Measurements from ENCODE around the gene PLA2G10.
"Not testable (repeated sequence)": the region's sequence is repeated elsewhere in the genome, so short reads cannot be mapped to it uniquely, and the experiment has no call there.

The PLA2G10 gene

DNA sequence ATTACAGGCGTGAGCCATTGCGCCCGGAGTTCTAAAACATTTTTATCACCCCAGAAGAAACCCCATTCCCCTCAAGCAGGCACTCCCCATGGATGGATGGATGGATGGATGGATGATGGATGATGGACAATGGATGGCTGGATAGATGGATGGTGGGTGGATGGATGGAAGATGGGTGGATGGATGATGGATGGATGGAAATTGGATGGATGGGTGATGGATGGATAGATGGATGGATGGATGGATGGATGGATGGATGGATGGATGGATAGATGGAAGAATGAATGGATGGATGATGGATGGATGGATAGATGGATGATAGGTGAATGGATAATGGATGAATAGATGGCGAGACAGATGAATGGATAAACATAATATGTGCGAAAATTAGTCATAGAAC is 16.5 kb downstream of the PLA2G10 start:
- H3K9me3 ChIP-seq (ENCODE audit: control insufficient read depth, insufficient read depth, low read length): no peaks in the 10 kb centered on the region
- no peak overlapping the region for H3K9ac ChIP-seq (ENCODE audit: low read depth, low read length)
- no peaks in the 10 kb centered on the region for H3K36me3 ChIP-seq (ENCODE audit: insufficient read depth, low read length)
- no peaks in the 10 kb centered on the region for H3K4me1 ChIP-seq (ENCODE audit: insufficient read depth, low read length)

DNA sequence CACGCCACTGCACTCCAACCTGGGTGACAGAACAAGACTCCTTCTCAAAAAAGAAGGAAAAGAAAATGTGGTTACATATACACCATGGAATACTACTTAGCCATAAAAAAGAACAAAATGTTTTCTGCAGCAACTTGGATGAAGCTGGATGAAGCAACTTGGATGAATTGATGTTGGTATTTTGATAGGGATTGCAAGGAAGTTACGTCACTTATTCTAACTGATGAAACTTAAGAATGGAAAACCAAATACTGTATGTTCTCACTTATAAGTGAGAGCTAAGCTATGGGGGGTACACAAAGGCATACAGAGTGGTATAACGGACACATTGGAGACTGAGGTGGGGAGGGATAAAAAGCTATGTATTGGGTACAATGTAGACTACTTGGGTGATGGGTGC is 17.5 kb downstream of the PLA2G10 start:
- H3K36me3 ChIP-seq (ENCODE audit: insufficient read depth, low read length): no peaks in the 10 kb centered on the region
- H3K4me1 ChIP-seq (ENCODE audit: insufficient read depth, low read length): no peaks in the 10 kb centered on the region
- no peak overlapping the region for H3K9ac ChIP-seq (ENCODE audit: low read depth, low read length)
- H3K9me3 ChIP-seq (ENCODE audit: control insufficient read depth, insufficient read depth, low read length): no peaks in the 10 kb centered on the region

DNA sequence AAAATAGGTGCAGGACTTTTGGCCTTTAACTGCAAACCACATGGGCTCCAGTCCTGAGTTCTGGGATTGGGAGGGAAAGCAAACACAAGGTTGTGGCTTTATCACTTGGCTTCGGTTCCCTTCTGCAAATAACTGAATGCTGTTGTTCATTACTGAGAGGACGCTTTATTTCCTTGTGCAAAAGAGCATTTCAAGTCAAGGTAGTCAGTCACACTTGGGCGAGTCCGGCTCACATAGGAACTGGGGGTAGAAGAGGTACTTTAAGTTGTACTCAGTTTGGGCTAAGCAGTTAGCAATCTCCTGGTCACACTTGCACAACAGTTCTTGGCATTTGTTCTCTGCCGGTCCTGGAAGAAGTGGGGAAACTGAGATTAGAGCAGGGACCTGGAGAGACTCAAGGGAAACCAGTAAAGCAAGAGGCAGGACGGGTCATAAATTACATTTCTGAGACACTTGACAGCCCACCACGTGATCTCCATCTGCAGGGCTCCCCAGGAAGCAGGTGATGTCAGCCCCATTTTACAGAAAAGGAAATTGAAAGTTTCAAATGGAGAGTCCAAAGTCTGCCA is 21.6 kb downstream of the PLA2G10 start:
- Histone ChIP-seq H3K36me3 (ENCODE audit: insufficient read depth, low read length) (peaks cover 4% of the 10 kb centered on the region; the same call in 1 of the 2 replicates), H3K4me1 (ENCODE audit: insufficient read depth, low read length) (no peaks in the 10 kb centered on the region), H3K9me3 (ENCODE audit: control insufficient read depth, insufficient read depth, low read length) (no peaks in the 10 kb centered on the region), H3K9ac (ENCODE audit: low read depth, low read length) (no peak overlapping the region)

DNA sequence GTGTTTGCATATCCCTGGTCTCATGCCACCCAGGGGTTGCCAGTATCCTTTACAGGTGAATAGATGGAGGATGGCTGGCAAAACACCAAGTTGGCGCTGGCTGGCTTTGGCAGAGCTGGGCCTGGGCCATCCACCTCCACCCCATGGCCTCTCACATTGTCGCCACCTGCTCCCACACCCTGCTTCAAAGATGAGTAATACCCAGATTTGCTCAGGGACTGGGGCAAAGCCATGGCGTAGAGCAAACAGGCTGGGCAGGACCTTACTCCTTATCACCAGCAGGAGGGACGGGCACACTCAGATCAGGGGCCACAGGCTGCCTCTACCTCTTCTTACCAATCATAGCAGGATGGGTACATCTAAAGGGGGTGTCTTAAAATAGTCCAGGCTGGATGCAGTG is 24.3 kb downstream of the PLA2G10 start:
- Histone ChIP-seq H3K36me3 (ENCODE audit: insufficient read depth, low read length) (peaks cover 15% of the 10 kb centered on the region), H3K9ac (ENCODE audit: low read depth, low read length) (no peak overlapping the region), H3K9me3 (ENCODE audit: control insufficient read depth, insufficient read depth, low read length) (no peaks in the 10 kb centered on the region), H3K4me1 (ENCODE audit: insufficient read depth, low read length) (no peaks in the 10 kb centered on the region)

DNA sequence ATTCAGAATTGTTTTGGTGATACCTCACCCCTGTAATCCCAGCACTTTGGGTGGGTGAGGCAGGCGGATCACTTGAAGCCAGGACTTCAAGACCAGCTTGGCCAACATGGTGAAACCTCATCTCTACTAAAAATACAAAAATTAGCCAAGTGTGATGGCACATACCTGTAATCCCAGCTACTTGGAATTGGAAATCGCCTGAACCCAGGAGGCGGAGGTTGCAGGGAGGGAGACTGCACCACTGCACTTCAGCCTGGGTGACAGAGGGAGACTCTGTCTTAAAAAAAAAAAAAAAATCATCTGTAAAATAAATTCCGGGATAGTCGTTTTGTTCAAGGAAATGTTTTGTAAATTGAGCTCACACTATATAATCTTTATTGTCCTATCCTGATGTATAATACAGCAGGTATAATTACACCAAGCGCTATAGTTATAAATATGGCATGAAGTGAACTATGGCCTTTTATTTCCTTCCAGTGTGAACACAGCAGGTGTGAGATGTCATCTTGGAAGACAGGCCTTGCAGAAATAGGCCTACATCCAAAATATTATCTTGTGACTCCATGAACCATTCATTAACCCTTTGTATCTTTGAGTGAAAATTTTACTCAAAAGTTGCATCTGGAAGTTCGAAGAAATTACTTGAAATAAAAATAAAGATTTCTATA is 25.4 kb downstream of the PLA2G10 start:
- H3K9ac ChIP-seq (ENCODE audit: low read depth, low read length): no peak overlapping the region
- H3K4me1 ChIP-seq (ENCODE audit: insufficient read depth, low read length): no peaks in the 10 kb centered on the region
- no peaks in the 10 kb centered on the region for H3K9me3 ChIP-seq (ENCODE audit: control insufficient read depth, insufficient read depth, low read length)
- peaks cover 19% of the 10 kb centered on the region for H3K36me3 ChIP-seq (ENCODE audit: insufficient read depth, low read length)

DNA sequence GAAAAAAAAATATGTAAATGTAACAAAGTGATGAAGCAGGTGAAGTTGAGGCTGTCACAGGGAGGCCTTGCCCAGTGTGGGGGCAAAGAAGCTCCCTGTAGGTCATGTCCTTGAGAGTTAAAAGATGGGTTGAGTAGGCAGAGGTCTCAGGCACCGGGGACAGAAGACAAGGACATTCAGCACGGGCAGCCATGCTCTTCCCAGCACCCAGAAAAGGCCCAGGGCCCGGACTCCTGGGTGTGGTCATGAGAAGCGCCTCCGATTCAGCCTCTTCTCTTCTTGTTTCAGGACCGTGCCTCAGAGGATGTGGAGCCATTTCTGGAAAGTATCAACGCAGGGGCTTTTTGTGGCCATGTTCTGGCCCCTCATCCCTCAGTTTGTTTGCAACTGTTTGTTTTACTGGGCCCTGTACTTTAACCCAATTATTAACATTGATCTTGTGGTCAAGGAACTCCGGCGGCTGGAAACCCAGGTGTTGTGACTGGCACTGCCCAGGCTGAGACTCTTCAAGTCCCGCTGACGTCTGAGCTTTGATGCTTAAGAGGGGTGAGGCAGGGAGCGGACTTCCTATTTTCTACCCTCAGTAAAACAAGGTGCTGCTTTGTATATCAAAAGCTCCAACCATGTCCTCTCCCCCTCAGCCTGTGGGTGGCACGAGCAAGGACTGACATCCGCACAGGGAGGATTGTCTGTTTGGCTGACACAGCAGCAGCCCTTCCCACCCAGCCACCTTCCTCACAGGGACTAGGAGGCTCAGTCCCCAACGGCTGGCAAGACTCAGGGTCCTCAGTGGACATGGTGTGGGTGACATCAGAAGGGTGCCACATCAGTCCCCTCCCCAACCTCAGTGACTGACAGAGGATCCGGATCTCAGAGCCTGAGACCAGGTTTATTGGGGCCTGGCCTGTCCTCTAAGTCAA is 26.5 kb downstream of the PLA2G10 start:
- H3K9me3 ChIP-seq (ENCODE audit: control insufficient read depth, insufficient read depth, low read length): no peaks in the 10 kb centered on the region
- no peak overlapping the region for H3K9ac ChIP-seq (ENCODE audit: low read depth, low read length)
- H3K4me1 ChIP-seq (ENCODE audit: insufficient read depth, low read length): no peaks in the 10 kb centered on the region
- H3K36me3 ChIP-seq (ENCODE audit: insufficient read depth, low read length): peaks cover 21% of the 10 kb centered on the region

DNA sequence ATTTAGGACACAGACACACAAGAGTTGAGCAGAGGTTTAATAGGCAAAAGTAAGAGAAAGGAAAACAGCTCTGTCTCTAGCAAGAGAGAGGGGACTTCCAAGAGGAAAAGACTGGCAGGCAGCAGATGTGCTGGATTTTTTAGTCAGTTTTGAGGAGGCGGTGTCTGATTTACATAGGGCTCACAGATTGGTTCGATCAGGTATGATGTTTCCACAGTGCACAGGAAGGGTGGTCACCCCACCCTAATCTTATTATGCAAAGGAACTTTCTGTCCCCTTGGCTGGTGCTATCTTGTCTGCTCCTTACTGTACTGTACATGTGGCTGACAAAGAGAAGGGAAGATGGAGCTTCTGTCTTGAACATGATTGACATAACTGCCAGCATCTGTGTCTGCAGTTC is 36.0 kb downstream of the PLA2G10 start:
- no peaks in the 10 kb centered on the region for H3K4me1 ChIP-seq (ENCODE audit: insufficient read depth, low read length)
- no peak overlapping the region for H3K9ac ChIP-seq (ENCODE audit: low read depth, low read length)
- peaks cover 24% of the 10 kb centered on the region for H3K36me3 ChIP-seq (ENCODE audit: insufficient read depth, low read length)
- no peaks in the 10 kb centered on the region for H3K9me3 ChIP-seq (ENCODE audit: control insufficient read depth, insufficient read depth, low read length)

DNA sequence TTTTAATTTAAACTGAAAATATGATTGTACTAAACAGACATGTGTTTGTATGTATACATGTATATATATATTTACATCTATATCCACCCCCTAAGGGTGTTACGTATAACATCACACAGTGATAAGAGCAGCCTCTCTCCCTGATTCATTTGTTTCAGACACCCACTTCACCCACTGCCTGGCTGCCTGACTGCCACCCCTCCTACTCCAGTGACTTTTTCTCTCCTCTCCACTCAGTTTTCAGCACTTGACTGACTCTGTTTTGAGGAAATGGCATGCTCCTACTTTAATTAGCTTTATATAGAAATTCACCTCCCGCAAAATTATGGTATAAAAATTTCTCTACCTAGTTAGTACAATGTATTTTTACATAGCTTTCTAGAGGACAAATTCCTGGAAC is 41.4 kb downstream of the PLA2G10 start:
- no peaks in the 10 kb centered on the region for H3K9me3 ChIP-seq (ENCODE audit: control insufficient read depth, insufficient read depth, low read length)
- H3K4me1 ChIP-seq (ENCODE audit: insufficient read depth, low read length): no peaks in the 10 kb centered on the region
- peaks cover 35% of the 10 kb centered on the region for H3K36me3 ChIP-seq (ENCODE audit: insufficient read depth, low read length)
- H3K9ac ChIP-seq (ENCODE audit: low read depth, low read length): no peak overlapping the region

DNA sequence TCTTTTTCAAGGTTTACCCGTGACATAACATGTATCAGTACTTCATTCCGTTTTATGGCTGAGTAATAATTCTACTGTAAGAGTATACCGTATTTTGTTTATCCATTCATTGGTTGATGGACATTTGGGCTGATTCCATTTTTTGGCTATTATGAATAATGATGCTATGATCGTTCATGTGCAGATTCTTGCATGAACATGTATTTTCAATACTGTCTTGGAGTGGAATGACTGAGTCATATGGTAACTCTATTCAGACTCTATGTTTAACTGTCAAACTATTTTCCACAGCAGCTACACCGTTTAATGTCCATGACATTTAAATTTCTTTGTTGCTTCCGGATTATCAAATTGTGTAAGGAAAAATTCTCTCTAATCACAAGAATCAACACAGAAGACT is 43.5 kb downstream of the PLA2G10 start:
- peaks cover 32% of the 10 kb centered on the region for H3K36me3 ChIP-seq (ENCODE audit: insufficient read depth, low read length)
- no peaks in the 10 kb centered on the region for H3K4me1 ChIP-seq (ENCODE audit: insufficient read depth, low read length)
- no peaks in the 10 kb centered on the region for H3K9me3 ChIP-seq (ENCODE audit: control insufficient read depth, insufficient read depth, low read length)
- no peak overlapping the region for H3K9ac ChIP-seq (ENCODE audit: low read depth, low read length)

DNA sequence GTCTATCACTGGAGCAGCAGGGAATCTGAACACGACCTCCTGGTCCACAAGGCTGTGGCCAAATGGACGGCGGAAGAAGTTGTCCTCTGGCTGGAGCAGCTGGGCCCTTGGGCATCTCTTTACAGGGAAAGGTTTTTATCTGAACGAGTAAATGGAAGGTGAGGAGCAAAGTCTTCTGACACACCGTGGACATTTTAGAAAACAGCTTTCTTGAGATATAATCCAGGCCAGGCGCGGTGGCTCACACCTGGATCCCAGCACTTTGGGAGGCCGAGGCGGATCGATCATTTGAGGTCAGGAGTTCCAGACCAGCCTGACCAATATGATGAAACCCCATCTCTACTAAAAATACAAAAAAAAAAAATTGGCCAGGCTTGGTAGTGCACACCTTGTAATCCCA is 44.3 kb downstream of the PLA2G10 start:
- no peaks in the 10 kb centered on the region for H3K9me3 ChIP-seq (ENCODE audit: control insufficient read depth, insufficient read depth, low read length)
- H3K36me3 ChIP-seq (ENCODE audit: insufficient read depth, low read length): peaks cover 31% of the 10 kb centered on the region
- no peaks in the 10 kb centered on the region for H3K4me1 ChIP-seq (ENCODE audit: insufficient read depth, low read length)
- no peak overlapping the region for H3K9ac ChIP-seq (ENCODE audit: low read depth, low read length)

DNA sequence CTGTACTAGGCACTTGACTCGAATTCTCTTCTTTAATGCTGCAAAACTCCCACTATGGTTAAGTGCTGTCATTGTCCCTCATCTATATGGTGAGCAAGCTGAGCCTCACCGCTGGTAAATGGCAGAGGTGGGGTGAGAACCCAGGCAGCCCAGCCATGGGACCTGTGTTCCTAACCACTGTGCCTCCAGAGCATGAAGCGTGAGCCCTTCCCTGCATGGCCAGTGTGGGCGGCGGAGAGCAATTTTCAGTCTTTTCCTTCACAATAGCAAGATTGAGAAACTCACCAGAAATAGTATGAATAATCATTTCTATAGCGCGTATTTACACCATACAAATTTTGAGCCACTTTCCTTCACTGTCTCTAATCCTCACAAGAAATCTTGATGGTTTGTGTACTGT is 52.2 kb downstream of the PLA2G10 start:
- Histone ChIP-seq H3K9ac (ENCODE audit: low read depth, low read length) (no peak overlapping the region), H3K9me3 (ENCODE audit: control insufficient read depth, insufficient read depth, low read length) (no peaks in the 10 kb centered on the region), H3K4me1 (ENCODE audit: insufficient read depth, low read length) (peaks cover 27% of the 10 kb centered on the region), H3K36me3 (ENCODE audit: insufficient read depth, low read length) (peaks cover 7% of the 10 kb centered on the region; the same call in 1 of the 2 replicates)

DNA sequence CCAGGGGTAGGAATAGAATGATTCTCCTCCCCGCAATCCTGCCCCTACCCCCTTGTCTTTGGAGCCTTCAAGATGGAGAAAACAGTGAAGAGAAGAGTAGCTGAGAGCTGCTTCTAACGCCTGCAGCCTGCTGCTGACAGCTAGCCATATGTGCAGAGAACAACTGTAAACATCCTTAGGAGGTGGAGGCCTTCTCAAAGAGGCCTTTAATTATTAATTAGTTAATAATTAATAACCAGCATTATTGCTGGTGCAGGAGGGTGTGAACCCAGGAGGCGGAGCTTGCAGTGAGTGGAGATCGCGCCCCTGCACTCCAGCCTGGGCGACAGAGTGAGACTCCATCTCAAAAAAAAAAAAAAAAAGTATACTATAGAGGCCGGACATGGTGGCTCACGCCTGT is 52.9 kb downstream of the PLA2G10 start:
- Histone ChIP-seq H3K9ac (ENCODE audit: low read depth, low read length) (no peak overlapping the region), H3K36me3 (ENCODE audit: insufficient read depth, low read length) (peaks cover 7% of the 10 kb centered on the region; the same call in 1 of the 2 replicates), H3K4me1 (ENCODE audit: insufficient read depth, low read length) (peaks cover 27% of the 10 kb centered on the region), H3K9me3 (ENCODE audit: control insufficient read depth, insufficient read depth, low read length) (no peaks in the 10 kb centered on the region)

DNA sequence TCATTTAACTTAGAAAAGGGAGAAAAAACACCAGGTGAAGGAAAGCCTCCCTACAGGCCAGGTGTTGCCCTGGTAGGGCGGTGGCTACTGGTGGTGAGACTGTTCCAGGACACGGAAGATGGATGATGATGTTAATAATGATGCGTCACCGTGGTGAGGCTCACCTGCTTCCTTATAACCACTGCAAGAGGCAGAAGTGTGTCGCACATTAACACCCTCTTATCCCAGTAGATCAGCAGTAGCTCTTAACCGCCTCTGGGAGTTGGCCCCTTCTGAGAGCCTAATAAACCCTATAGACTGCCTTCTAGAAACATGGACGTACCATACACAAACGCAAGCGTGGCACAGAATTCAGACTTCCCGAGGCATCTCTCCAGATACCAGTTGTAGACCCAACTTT is 53.6 kb downstream of the PLA2G10 start:
- Histone ChIP-seq H3K9me3 (ENCODE audit: control insufficient read depth, insufficient read depth, low read length) (no peaks in the 10 kb centered on the region), H3K9ac (ENCODE audit: low read depth, low read length) (no peak overlapping the region), H3K36me3 (ENCODE audit: insufficient read depth, low read length) (peaks cover 7% of the 10 kb centered on the region; the same call in 1 of the 2 replicates), H3K4me1 (ENCODE audit: insufficient read depth, low read length) (peaks cover 28% of the 10 kb centered on the region)

DNA sequence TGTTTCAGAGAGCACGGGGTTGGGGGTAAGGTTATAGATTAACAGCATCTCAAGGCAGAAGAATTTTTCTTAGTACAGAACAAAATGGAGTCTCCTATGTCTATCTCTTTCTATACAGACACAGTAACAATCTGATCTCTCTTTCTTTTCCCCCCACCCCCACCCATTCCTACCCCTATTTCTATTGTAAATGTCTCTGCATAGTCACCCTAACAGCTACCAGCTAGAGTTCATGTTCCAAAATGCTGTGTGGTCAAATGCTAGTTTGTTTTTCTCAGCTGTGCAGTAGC is 57.2 kb downstream of the PLA2G10 start:
- H3K9me3 ChIP-seq (ENCODE audit: control insufficient read depth, insufficient read depth, low read length); H3K36me3 ChIP-seq (ENCODE audit: insufficient read depth, low read length): not testable (repeated sequence)
- H3K9ac ChIP-seq (ENCODE audit: low read depth, low read length): peak overlapping the region; percentile 29
- H3K4me1 ChIP-seq (ENCODE audit: insufficient read depth, low read length): peaks cover 32% of the 10 kb centered on the region
